ENCODE results near the gene CD82. TPM values are rescaled to one million over a fixed set of nuclear protein-coding genes. Genes with fewer than 3 reads are reported as not detected.

The CD82 gene
- total and polyA plus RNA-seq, 9 donors = 6.9 to 74.9 (median 29.5) TPM

GRCh38 chr11:44634401-44635281 is 69.2 kb downstream of the CD82 start:
- WGBS, 3 donors = 14 to 19% (median 14%) methylated on average over 21 to 24 of the region's 24 CpGs
- intact Hi-C loops (cut with DNase I) = loop anchor here in 1 of 4 donors (1.0 kb wide), 1 partner anchor 36 kb away; no protein-coding TSS in a partner anchor
- H3K4me3 ChIP-seq = no peak overlapping the region
- no peaks in the 10 kb centered on the region for H3K27me3 ChIP-seq
- H3K4me1 ChIP-seq (ENCODE audit: insufficient read depth) = peaks cover 8% of the 10 kb centered on the region
- peak; percentile 72 to 91 (median 85) for DNase-seq
- no peaks in the 10 kb centered on the region for H3K9me3 ChIP-seq
- no peak overlapping the region for H3K27ac ChIP-seq
- no peak for TF ChIP-seq EP300 (IDR thresholded peaks at IDR 0.05)
- no peak for TF ChIP-seq POLR2A (IDR thresholded peaks at IDR 0.05)
- TF ChIP-seq, protein P1, sequence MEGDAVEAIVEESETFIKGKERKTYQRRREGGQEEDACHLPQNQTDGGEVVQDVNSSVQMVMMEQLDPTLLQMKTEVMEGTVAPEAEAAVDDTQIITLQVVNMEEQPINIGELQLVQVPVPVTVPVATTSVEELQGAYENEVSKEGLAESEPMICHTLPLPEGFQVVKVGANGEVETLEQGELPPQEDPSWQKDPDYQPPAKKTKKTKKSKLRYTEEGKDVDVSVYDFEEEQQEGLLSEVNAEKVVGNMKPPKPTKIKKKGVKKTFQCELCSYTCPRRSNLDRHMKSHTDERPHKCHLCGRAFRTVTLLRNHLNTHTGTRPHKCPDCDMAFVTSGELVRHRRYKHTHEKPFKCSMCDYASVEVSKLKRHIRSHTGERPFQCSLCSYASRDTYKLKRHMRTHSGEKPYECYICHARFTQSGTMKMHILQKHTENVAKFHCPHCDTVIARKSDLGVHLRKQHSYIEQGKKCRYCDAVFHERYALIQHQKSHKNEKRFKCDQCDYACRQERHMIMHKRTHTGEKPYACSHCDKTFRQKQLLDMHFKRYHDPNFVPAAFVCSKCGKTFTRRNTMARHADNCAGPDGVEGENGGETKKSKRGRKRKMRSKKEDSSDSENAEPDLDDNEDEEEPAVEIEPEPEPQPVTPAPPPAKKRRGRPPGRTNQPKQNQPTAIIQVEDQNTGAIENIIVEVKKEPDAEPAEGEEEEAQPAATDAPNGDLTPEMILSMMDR (IDR thresholded peaks at IDR 0.05) = no peak
- no peaks in the 10 kb centered on the region for H3K36me3 ChIP-seq

DNA sequence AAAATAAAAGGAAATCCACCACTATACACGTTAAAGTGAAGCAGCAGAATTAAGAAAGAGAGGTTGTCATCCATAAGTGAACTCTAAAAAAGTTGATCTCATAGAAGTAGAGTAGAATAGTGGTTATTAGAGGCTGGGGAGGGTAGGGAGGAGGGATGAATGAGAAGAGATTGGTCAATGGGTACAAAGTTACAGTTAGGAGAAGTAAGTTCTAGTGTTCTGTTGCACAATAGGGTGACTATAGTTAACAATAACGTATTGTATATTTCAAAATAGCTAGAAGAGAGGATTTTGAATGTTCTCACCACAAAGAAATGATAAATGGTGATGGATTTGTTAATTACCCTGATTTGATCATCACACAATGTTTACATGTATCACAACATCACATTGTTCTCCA is 72.0 kb downstream of the CD82 start:
- intact Hi-C loops (cut with DNase I) = no loop called here
- Histone ChIP-seq H3K27me3 (no peaks in the 10 kb centered on the region), H3K36me3 (no peaks in the 10 kb centered on the region), H3K4me1 (ENCODE audit: insufficient read depth) (peaks cover 8% of the 10 kb centered on the region), H3K27ac (no peak overlapping the region), H3K4me3 (no peak overlapping the region), H3K9me3 (no peaks in the 10 kb centered on the region)
- WGBS, 3 donors = 59 to 70% (median 62%) methylated on average over 2 of the region's 2 CpGs
- DNase-seq = no peak
- TF ChIP-seq POLR2A (IDR thresholded peaks at IDR 0.05) (no peak), EP300 (IDR thresholded peaks at IDR 0.05) (no peak)
- TF ChIP-seq, protein P1 (IDR thresholded peaks at IDR 0.05) = no peak

GRCh38 chr11:44638032-44638431 is 72.6 kb downstream of the CD82 start:
- no peak for TF ChIP-seq POLR2A (IDR thresholded peaks at IDR 0.05)
- TF ChIP-seq, protein P1 (IDR thresholded peaks at IDR 0.05) = no peak
- TF ChIP-seq EP300 (IDR thresholded peaks at IDR 0.05) = no peak
- no peaks in the 10 kb centered on the region for H3K9me3 ChIP-seq
- no peaks in the 10 kb centered on the region for H3K27me3 ChIP-seq
- H3K4me1 ChIP-seq (ENCODE audit: insufficient read depth) = peaks cover 8% of the 10 kb centered on the region
- no peak overlapping the region for H3K4me3 ChIP-seq
- no peak for DNase-seq
- H3K36me3 ChIP-seq = no peaks in the 10 kb centered on the region
- 63 to 79% (median 68%) methylated on average over 7 of the region's 7 CpGs for WGBS, 3 donors
- H3K27ac ChIP-seq = no peak overlapping the region
- intact Hi-C loops (cut with DNase I) = no loop called here

- Histone ChIP-seq H3K9me3 (no peaks in the 10 kb centered on the region), H3K4me1 (ENCODE audit: insufficient read depth) (no peaks in the 10 kb centered on the region), H3K36me3 (no peaks in the 10 kb centered on the region), H3K27ac (no peak overlapping the region), H3K4me3 (no peak overlapping the region), H3K27me3 (no peaks in the 10 kb centered on the region)
- TF ChIP-seq EP300 (IDR thresholded peaks at IDR 0.05) (no peak), POLR2A (IDR thresholded peaks at IDR 0.05) (no peak)
- TF ChIP-seq, protein P1 (IDR thresholded peaks at IDR 0.05) = no peak
- DNase-seq = no peak
- intact Hi-C loops (cut with DNase I) = no loop called here
- WGBS, 3 donors = 63 to 87% (median 77%) methylated on average over 1 of the region's 1 CpG
Measured at GRCh38 chr11:44643217-44643616, 77.8 kb downstream of the CD82 start.
